ENCODE data around the gene CARM1. TPM values are rescaled to one million over a fixed set of nuclear protein-coding genes. Genes with fewer than 3 reads are reported as not detected.
A peak's percentile ranks its signal among the peaks of the same experiment; 100 is the strongest.

Gene CARM1
- total RNA-seq: 10 to 100 TPM; 14.5 to 54.4 TPM

- TF ChIP-seq POLR2AphosphoS5 (IDR thresholded peaks at IDR 0.05) (peak; percentile 68), POLR2A (IDR thresholded peaks at IDR 0.05) (peak; percentile 21), CTCF (IDR thresholded peaks at IDR 0.05) (peak; percentile 55 to 98 (median 77))
- Histone ChIP-seq H3K27ac (peak within 1 kb of the TSS; percentile 74 to 80), H3K9me3 (no peaks in the 10 kb centered on the region), H3K36me3 (no peaks in the 10 kb centered on the region), H3K27me3 (replicated peaks; ENCODE audit: insufficient read depth) (no peaks in the 10 kb centered on the region), H3K4me3 (peak within 1 kb of the TSS; percentile 77 to 81), H3K4me1 (replicated peaks) (no peaks in the 10 kb centered on the region)
- peak; percentile 99 for DNase-seq (ENCODE audit: low spot score)
- intact Hi-C loops (cut with DNase I): loop anchor here (2.0 to 5.0 kb wide), 2 partner anchors 34 to 56 kb away; partner anchors contain the start of genes TIMM29, TMED1 and YIPF2
- 3% methylated on average over 18 of the region's 99 CpGs for WGBS
These were observed at the start of gene CARM1 for GRCh38 chr19:10870955-10871603. TSS of gene CARM1 (plus strand) at chr19:10871553. CDS start at chr19:10871703, 150 bp downstream.

- no peak for DNase-seq (ENCODE audit: low spot score)
- WGBS: 92% methylated on average over 12 of the region's 12 CpGs
- H3K9me3 ChIP-seq: no peaks in the 10 kb centered on the region
- H3K27ac ChIP-seq: no peak overlapping the region
- no peak overlapping the region for H3K4me3 ChIP-seq
- H3K36me3 ChIP-seq: peaks cover 4 to 16% of the 10 kb centered on the region in 2 donors
- H3K27me3 ChIP-seq (replicated peaks; ENCODE audit: insufficient read depth): no peaks in the 10 kb centered on the region
- TF ChIP-seq CTCF (IDR thresholded peaks at IDR 0.05) (no peak), POLR2A (IDR thresholded peaks at IDR 0.05) (no peak), POLR2AphosphoS5 (IDR thresholded peaks at IDR 0.05) (no peak)
- intact Hi-C loops (cut with DNase I): no loop called here
- H3K4me1 ChIP-seq (replicated peaks): no peaks in the 10 kb centered on the region
These were observed 47.7 kb upstream of the CARM1 start for GRCh38 chr19:10823690-10824089.

- Histone ChIP-seq H3K27me3 (replicated peaks; ENCODE audit: insufficient read depth) (no peaks in the 10 kb centered on the region), H3K9me3 (no peaks in the 10 kb centered on the region), H3K4me3 (no peak overlapping the region), H3K27ac (no peak overlapping the region), H3K4me1 (replicated peaks) (no peaks in the 10 kb centered on the region), H3K36me3 (peaks cover 7% of the 10 kb centered on the region in 2 donors)
- WGBS: 94% methylated on average over 7 of the region's 7 CpGs
- TF ChIP-seq POLR2A (IDR thresholded peaks at IDR 0.05) (no peak), POLR2AphosphoS5 (IDR thresholded peaks at IDR 0.05) (no peak)
- intact Hi-C loops (cut with DNase I): no loop called here
- DNase-seq (ENCODE audit: low spot score): no peak
These were observed 45.1 kb upstream of the CARM1 start for GRCh38 chr19:10826231-10826630.

- no peaks in the 10 kb centered on the region for H3K27me3 ChIP-seq (replicated peaks; ENCODE audit: insufficient read depth)
- no peaks in the 10 kb centered on the region for H3K4me1 ChIP-seq (replicated peaks)
- DNase-seq (ENCODE audit: low spot score): no peak
- no peaks in the 10 kb centered on the region for H3K9me3 ChIP-seq
- WGBS: 87% methylated on average over 6 of the region's 6 CpGs
- H3K36me3 ChIP-seq: peaks cover 4 to 7% of the 10 kb centered on the region in 2 donors
- H3K4me3 ChIP-seq: no peak overlapping the region
- H3K27ac ChIP-seq: no peak overlapping the region
- no peak for TF ChIP-seq CTCF (IDR thresholded peaks at IDR 0.05)
- no peak for TF ChIP-seq POLR2AphosphoS5 (IDR thresholded peaks at IDR 0.05)
- TF ChIP-seq POLR2A (IDR thresholded peaks at IDR 0.05): no peak
- intact Hi-C loops (cut with DNase I): no loop called here
These were observed 44.5 kb upstream of the CARM1 start for GRCh38 chr19:10826846-10827245.

GRCh38 chr19:10828981-10829821 is 42.2 kb upstream of the CARM1 start:
- 84% methylated on average over 26 of the region's 26 CpGs for WGBS
- no peak for DNase-seq (ENCODE audit: low spot score)
- TF ChIP-seq POLR2AphosphoS5 (IDR thresholded peaks at IDR 0.05) (no peak), CTCF (IDR thresholded peaks at IDR 0.05) (no peak), POLR2A (IDR thresholded peaks at IDR 0.05) (no peak)
- Histone ChIP-seq H3K4me3 (no peak overlapping the region), H3K9me3 (no peaks in the 10 kb centered on the region), H3K36me3 (peaks cover 0 to 7% of the 10 kb centered on the region in 2 donors), H3K4me1 (replicated peaks) (no peaks in the 10 kb centered on the region), H3K27me3 (replicated peaks; ENCODE audit: insufficient read depth) (no peaks in the 10 kb centered on the region), H3K27ac (no peak overlapping the region)
- intact Hi-C loops (cut with DNase I): no loop called here

Measured in prostate gland (tissue), 2 donors.